ENCODE results near the gene IGF2.

The IGF2 gene

GRCh38 chr11:2122222-2122906 lies 16.8 kb downstream of the IGF2 start:
- DNase-seq = peak; percentile 49

- no peak for DNase-seq
Observed at GRCh38 chr11:2121227-2122130, 17.7 kb downstream of the IGF2 start.

GRCh38 chr11:2120359-2121100 lies 18.7 kb downstream of the IGF2 start:
- peak; percentile 62 for DNase-seq

GRCh38 chr11:2118677-2119076 lies 20.5 kb downstream of the IGF2 start:
- DNase-seq = peak; percentile 59

GRCh38 chr11:2116680-2117079 lies 22.5 kb downstream of the IGF2 start:
- DNase-seq = no peak

- DNase-seq = no peak
Observed at GRCh38 chr11:2115308-2115707, 23.9 kb downstream of the IGF2 start.

GRCh38 chr11:2114430-2115241 lies 24.6 kb downstream of the IGF2 start:
- DNase-seq = no peak

- no peak for DNase-seq
Observed at GRCh38 chr11:2113776-2114175, 25.4 kb downstream of the IGF2 start.

- DNase-seq = no peak
Observed at GRCh38 chr11:2110521-2110920, 28.7 kb downstream of the IGF2 start.

GRCh38 chr11:2109541-2110019 lies 29.6 kb downstream of the IGF2 start:
- no peak for DNase-seq

GRCh38 chr11:2108675-2109491 lies 30.3 kb downstream of the IGF2 start:
- DNase-seq = no peak

- no peak for DNase-seq
Observed at GRCh38 chr11:2107941-2108630, 31.1 kb downstream of the IGF2 start.

GRCh38 chr11:2107521-2107920 lies 31.7 kb downstream of the IGF2 start:
- no peak for DNase-seq

- no peak for DNase-seq
Observed at GRCh38 chr11:2106583-2107209, 32.5 kb downstream of the IGF2 start.

GRCh38 chr11:2105511-2105910 lies 33.7 kb downstream of the IGF2 start:
- no peak for DNase-seq

GRCh38 chr11:2104524-2105440 lies 34.4 kb downstream of the IGF2 start:
- DNase-seq = no peak

GRCh38 chr11:2103668-2104523 lies 35.3 kb downstream of the IGF2 start:
- no peak for DNase-seq

GRCh38 chr11:2102883-2103213 lies 36.3 kb downstream of the IGF2 start:
- DNase-seq = no peak
